Right renal pelvis (tissue), 4 donors: ENCODE results near the gene HPCA. TPM values are rescaled to one million over a fixed set of nuclear protein-coding genes. Genes with fewer than 3 reads are reported as not detected.

Experiments used
- DNase-seq, 4 donors: peaks; one replicate each; pipeline ENCODE4 v3.0.0-alpha.2; 2013; ENCODE audit warnings: low read depth in 4 of 4, low spot score in 3 of 4, missing footprints in 1 of 4
- polyA plus RNA-seq, 4 donors: library from polyadenylated mRNA; unstranded; fragments of 120-200 nt; gene quantifications; one replicate each; pipeline ENCODE4 v1.2.1, GENCODE V29; 2013; ENCODE audit not compliant: insufficient read length in 4 of 4

The HPCA gene
- polyA plus RNA-seq, 4 donors: 0.63 to 1.3 (median 0.72) TPM

DNA sequence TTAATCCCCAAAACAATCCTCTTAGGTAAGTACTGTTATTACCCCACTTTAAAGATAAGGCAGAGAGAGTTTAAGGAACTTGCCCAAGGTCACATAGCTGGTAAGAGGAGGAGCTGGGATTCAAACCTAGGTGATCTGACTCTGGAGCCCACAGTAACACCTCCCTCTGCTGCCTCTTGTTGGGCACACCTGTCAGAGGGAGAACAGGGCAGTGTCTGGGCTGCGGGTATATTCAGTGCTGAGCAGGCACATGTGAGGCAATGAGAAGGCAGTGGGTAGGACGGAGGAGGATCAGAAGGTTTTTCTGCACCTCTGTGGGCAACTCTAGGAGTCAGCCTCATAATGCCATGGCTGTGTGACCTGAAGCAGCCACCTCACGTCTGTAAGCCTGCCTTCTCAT lies 1.8 kb downstream of the HPCA start:
- no peak for DNase-seq

DNA sequence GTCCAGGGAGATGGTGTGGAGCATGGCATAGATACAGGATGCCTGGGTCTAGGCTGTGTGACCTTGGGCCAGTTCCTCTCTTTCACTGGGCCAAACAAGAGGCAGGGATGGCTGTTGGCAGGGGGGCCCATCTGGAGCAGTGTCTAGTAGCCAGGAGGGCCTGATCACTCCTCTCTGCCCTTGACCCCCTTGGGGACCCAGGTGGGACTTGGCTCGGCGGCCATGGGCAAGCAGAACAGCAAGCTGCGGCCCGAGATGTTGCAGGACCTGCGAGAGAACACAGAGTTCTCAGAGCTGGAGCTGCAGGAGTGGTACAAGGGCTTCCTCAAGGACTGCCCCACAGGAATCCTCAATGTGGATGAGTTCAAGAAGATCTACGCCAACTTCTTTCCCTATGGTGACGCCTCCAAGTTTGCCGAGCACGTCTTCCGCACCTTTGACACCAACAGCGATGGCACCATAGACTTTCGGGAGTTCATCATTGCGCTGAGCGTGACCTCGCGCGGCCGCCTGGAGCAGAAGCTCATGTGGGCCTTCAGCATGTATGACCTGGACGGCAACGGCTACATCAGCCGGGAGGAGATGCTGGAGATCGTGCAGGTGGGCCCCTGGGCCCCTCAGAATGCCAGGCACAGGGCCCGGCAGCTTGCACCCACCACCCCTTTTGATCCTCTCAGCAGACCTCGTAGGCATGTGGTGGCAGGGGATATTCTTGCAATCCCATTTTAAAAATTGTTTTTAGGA lies 2.6 kb downstream of the HPCA start:
- no peak for DNase-seq

DNA sequence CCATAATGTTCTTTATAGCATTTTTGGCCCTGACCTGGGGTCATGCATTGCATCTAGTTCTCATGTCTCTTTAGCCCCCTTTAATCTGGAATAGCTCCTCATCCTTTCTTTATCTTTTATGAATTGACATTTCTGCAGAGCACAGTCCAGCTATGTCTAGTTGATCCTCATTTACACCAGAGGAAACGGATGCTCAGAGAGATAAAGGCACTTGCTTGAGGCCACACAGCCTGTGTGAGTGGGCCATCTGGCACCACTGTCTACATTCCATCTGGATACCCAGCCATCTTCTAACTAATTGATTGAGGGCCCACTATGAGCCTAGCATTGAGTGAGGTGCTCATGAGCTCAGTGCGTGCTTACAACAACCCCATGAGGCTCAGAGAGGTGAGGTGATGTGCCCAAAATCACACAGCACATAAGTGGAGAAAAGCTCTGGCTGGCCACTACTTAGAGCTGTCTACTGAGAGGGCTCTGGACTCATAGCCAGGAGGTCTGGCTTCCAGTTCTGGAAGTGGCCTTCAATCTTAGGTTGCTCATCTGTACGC lies 3.5 kb downstream of the HPCA start:
- DNase-seq: no peak

DNA sequence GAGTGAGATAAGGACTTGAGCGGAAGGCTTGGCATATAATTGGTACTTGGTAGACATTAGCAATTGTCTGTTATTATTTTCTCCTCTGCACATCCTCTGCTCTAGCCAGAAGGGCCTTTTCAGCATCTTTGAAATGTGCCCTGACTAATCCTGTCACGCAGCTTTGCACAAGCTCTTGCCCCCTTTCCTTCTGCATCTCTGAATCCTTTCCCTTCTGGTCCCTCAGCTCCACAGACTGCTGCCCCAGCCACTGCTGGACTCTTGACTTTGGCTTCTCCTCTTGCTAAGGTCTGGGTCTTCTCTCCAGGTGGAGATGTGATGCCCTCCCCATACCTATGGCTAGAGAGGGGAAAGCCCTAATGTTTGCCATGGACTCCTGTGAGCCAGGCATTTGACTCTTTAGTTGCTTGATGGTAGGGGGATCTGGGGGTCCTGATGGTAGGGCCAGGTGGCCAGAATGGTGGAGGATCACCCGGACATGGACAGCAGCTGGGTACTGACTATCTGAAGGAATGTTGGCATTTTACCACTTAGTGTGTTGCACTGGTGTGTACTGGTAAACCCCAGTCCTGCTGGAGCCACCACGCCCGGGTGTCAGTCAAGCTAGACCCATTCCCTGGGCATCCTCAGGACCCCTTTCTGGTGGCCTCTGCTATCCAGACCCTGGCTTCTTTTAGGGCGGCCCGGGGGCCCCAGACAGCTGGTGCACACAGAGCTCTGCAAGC lies 4.4 kb downstream of the HPCA start:
- DNase-seq: no peak

DNA sequence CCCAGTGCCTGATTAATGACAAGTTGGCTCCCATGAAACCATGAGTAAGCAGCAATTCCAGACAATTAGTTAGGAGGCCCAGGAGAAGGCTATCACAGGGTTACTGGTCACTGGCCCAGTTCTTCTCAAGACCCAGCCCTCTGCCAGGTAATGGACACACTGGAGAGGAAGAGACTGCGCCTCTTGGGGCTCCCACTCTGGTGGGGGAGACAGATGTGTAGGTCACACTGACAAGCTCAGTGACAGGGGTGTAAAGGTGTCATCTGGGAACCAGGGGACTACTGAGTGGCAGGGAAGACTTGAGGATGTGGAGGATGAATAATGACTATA lies 4.9 kb downstream of the HPCA start:
- no peak for DNase-seq

GRCh38 chr1:32891630-32892029 lies 5.3 kb downstream of the HPCA start:
- DNase-seq: no peak

DNA sequence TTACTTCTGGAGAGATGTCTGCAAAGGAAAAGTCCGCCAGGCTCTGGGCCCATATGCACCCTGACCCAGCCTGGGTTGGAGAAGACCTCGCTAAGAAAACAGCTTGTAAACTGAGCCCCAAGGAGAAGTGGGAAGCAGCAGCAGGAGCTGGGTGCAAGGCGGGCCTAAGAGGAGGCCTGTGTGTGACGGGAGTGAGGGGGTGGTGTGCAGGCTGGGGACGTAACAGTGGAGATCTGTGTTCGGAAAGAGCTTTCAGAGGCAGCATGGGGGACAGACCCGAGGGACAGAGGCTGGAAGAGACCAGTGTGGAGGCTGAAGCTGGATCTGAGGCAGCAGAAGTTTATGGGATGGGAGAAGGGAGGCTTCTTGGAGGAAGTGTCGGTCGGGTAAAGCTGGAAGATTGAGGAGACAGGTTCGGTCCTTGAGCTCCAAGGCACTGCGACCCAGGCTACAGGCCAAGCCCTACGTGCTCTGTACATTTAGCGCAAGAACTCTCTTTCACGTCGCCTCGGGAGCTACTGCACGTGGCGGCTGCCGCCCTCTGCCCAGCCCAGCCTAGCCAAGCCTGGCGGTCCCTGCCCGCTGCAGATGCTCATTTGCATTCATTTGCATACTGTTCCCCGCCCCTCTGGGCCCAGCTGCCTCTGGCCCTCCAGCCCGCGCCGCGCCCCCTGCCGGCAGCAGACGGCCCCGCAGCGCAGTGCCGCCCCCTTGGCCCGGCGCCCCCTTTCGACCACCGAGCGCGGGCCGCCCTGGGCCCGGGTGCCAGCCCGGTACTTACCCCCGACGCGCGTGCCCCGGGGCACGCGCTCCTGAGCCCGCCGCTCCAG lies 6.3 kb downstream of the HPCA start:
- DNase-seq: no peak

DNA sequence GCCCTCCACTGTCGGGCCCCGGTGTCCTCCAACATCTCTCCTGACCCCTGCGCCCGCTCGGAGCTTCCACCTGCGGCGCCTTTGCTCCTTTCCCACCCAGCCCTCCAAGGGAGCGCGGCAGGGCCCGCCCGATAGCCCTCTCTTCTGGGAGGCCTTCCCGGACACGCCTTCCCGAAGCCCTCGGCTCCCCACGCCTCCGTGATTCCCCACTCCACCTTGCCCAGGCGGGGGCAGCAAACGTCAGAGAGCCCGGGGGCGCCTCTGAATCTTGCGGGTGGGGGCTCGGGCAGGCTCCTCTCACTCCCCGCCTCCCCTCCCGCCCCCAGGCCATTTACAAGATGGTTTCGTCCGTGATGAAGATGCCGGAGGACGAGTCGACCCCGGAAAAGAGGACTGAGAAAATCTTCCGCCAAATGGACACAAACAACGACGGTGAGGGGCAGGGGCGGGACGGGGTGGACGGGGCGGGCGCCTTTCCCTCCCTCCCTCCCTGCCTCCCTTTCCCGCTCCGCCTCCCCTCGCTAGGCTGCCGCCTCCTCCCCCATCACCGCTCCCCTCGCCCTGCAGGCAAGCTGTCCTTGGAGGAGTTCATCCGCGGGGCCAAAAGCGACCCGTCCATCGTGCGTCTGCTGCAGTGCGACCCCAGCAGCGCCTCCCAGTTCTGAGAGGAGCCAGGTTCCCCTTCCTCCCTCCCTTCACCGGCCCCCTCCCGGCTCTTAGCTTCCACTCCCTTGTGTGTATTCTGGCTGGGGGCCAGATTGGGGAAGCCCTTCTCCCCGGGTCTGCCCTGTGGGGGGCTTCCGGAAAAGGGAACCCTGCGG lies 7.1 kb downstream of the HPCA start:
- DNase-seq: no peak

- DNase-seq: no peak
Measured at GRCh38 chr1:32894019-32894600, 7.8 kb downstream of the HPCA start.

DNA sequence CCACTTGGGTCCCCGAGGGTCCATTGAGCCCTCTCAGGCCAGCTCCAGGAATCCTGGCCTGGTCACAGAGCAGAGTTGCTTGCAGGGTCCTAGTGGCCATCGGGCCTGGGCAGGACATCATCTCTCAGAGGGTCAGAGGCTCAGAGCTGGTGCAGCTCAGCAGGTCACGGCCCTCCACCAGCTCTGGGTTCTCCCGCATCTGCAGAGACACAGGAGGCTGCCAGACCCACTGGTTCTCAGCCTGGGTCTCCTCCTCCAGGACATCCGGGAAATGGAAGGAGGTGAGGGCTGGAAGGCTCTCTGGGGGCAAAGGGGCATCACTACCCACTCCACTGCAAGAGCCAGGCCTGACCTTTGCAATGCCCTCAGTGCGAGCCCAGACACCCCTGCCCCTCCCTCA lies 8.4 kb downstream of the HPCA start:
- no peak for DNase-seq

DNA sequence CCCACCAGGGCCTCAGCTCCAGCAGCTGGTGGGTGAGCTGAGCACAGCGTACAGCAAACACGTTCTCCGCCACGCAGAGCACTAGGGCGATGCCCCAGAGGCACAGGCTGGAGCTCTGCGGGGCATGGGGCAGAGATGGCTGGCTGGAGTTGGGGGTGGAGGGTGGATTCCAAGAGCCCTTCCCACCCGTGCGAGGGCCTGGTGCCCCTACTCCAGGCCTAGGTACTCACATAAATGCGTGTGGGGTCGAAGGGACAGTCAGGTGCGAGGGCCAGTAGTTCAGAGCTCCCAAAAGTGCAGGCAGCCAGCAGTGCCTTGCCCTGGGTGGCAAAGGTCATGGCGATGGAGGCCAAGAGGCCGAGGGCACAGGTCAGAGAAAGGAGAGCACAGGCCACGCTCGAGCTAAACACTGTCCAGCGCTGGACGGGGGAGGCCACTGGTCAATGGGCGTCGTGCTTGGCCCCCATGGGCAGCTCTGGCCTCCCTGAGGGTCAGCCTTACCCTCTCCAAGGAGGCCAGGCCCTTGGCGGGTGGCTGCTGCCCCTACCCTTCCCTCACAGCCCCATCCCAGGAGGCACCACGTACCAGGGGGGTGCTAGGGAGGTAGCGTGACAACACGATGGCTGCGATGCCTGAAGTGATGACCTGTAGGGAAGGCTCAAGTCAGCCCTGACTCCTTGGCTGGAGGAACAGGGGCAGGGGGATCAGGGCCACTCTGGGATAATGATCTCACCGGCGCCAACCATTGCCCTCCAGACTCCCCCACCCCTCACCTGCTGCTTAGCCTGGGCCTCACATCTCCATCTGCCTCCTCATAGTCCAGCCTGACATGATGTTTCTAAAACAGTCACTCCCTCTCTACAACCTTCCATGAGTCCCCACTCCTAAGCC lies 9.3 kb downstream of the HPCA start:
- no peak for DNase-seq

DNA sequence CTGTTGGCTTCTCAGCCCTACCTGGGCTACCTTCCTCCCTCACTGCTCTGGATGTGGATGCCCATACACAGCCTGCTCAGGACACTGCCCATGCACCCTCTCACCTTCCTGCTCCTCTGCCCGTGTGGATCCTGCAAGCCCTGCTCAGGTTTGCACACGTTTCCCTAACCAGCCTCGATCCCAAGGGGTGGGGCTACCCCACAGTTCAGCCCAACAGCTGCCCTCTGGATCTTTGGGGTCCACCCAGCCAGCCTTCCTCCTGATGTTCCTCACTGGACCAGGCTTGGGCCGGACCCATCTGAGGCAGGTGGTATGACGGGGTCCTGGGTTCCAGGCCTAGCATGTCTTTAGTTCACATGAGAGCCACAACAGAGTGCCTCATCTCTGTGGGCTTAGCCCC lies 10.2 kb downstream of the HPCA start:
- DNase-seq: no peak

DNA sequence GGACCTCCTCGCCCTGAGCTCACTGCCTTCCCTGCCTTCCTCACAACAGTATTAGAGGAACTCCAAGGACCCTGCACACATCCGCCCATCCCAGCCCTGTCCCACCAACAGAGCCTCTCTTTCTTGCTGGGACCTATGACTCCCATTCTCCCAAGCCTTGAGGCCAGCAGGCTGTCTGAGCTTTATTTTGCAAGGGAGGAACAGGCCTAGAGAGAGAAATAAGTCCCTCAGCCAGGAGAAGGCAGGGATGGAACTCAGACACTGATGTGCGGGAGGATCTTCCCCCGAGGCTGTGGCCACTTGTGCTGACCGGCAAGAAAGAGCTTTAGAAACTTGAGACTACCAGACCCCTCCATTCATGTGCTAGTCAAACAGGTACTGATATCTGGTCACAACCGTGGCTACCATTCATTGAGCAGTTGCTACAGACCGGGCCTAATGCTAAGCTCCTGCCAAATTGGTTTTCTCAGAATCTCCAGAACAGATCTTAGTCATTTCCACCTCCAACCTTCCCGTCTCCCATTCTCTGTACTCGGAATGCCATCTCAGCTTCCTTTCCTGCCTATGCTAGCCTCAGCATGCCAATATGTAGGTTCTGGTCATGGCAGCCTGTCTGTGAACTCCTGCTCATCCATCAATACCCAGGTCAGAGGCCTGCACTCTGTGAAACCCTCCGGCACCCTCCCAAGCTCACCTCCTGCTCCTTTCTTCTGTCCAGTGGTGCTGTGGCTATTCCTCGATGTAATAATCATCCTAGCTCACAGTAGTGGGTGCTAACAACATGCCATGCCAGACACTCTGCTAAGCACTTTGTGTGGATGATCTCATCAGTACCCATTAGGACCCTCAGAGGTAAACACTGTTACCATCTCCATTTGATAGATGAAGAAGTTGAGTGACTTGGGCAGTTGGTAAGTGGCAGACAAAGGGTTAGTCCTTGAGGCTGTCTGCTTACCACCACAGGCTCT lies 11.1 kb downstream of the HPCA start:
- no peak for DNase-seq

DNA sequence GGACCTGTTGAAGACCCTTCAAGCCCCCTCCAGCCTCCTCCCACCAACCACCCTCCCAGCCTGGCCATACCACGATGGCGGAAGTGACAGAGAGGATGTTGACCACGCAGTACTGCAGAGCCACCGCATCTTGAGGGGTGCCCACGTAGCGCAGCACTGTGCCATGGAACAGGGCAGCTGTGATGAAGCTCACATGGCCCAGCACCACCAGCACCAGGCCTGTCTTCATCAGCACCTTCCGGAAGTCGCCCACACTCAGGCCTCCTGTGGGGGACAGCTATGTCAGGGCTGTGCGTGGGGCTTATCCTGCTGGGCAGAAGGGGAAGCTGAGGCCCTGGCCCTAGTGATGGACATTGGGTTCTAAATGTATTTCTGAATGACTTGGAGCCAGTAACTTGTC lies 11.8 kb downstream of the HPCA start:
- DNase-seq: no peak

DNA sequence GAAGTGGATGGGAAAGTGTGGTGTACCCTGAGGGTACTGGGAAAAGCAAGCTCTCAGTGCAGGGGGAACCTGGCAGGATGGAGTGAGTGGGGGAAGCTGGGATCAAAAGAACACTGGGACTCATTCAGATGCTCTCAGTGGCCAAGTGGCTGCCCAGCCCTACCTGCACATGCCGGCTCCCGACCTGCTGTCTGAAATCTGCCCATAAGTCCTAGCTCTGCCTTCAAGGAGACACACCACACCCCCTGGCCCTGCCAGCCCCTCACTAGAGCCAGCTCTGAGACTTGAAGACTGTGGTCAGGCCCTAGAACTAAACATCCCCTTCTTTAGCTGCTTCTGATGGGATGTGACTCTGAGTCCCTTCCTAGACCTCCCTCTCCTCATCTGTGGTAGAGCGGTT lies 12.7 kb downstream of the HPCA start:
- no peak for DNase-seq

DNA sequence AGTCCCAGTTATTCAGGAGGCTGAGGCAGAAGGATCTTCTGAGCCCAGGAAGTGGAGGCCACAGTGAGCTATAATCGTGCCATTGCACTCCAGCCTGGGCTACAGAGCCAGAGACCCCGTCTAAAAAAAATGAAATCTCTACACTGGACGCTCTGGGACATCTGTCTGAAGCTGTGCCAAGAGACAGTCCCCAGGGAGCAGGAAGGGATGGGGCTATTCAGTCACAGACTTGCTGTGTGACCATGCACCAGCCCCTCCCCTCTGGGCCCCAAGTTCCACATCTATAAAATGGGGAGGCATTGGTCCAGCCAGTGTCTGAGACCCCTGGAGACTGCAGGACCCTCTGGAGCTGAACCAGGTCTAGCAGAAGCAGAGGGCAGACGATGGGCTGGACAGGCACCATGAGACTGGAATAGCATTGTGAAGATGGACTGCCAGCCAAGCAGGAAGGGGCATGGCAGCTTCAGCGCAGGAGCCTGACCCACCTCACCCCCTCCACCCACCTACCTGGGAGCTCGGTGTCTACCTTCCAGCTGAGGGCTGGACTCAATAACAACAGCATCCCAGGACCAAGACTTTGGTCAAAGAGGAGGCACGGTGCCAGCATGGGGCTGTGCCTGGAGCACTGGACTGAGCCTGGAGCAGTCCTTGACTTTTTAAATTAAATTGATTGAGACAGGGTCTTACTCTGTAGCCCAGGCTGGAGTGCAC lies 13.4 kb downstream of the HPCA start:
- DNase-seq: no peak

DNA sequence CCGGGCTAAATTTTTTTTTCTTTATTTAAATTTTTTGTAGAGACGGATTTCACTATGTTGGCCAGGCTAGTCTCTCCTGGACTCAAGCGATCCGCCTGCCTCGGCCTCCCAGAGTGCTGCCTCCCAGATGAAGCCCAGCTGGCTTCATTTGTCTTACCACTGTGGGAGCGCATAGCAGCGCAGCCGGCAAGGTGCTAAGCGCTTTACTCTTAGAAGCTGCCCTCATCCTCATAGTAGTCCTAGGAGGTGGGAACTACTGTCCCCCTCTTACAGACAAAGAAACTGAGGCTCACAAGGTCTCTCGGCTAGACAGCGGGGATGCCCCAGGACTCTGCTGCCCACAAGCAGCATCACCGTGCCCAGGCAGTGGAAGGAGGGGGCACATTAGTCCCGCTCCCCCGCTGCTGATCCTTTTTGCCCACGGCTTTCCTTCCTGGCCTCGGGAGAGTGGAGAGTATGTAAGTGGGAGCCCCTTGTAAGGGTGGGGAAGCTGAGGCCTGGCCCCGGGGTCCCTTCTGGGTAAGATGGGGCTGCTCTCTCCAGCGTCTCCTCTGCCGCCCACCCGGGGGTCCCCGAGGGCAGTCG lies 14.2 kb downstream of the HPCA start:
- no peak for DNase-seq
